Dermis microvascular lymphatic vessel endothelial cell (primary cell): ENCODE results near the gene DIP2B. TPM values are rescaled to one million over a fixed set of nuclear protein-coding genes. Genes with fewer than 3 reads are reported as not detected.
"Not testable (repeated sequence)": the region's sequence is repeated elsewhere in the genome, so short reads cannot be mapped to it uniquely, and the experiment has no call there.

Source experiments
- DNase-seq, 2 donors: peaks; one replicate each; pipeline versions ENCODE4 v3.0.0 to v3.0.0-alpha.2; 2010; ENCODE audit warnings: low read depth in 2 of 2
- total RNA-seq: library from RNA; depleted of rRNA; stranded (reverse); fragments of >200 nt; gene quantifications from 2 replicates; pipeline ENCODE4 v1.2.1, GENCODE V29; 2014

The DIP2B gene
- total RNA-seq, 1 donor from 2014 or later: 24.8 TPM

DNA sequence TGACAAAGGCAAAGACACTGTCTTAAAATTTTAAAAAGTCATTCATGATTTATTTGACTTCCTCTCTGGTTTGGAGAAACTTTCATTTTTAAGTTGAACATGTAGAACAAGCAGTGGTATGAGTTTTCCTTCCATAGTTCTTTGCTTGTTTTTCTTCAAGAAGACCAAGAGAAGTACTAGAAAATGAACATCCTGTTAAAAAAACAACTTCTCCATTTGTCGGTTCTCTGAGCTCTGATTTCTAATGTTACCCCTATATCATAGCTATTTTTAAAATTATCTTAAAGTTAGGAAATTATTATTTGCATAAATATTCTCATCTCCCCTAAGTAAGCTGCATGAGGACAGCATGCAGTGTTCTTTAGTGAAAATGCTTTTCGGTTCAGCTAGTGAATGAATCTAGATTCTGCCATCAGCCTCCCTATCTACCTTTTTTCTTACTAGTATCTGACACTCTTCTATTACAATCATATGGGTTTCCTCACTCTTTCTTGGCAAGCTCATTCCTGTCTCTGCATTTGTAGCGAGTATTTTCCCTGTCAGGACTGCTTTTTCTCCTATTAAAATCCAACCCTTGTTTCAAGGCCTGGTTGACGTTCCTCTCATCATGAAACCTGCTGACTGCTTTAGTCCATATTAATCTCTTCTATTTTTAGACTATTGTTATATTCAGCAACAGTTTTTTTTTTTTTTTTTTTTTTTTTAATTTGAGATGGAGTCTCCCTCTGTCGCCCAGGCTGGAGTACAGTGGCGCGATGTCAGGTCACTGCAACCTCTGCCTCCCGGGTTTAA, 15.8 kb downstream of the DIP2B start:
- DNase-seq: peak in 1 of 2 donors; percentile 25

DNA sequence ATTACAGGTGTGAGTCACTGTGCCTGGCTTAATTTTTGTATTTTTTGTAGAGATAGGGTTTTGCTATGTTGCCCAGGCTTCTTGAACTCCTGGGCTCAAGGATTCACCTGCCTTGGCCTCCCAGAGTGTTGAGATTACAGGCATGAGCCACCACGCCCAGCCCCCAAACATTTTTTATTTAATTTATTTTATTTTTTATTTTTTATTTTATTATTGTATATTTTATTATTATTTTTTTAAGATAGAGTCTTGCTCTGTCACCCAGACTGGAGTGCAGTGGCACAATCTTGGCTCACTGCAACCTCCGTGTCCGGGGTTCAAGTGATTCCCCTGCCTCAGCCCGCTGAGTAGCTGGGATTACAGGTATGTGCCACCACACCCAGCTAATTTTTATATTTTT, 17.0 kb downstream of the DIP2B start:
- not testable (repeated sequence) for DNase-seq

DNA sequence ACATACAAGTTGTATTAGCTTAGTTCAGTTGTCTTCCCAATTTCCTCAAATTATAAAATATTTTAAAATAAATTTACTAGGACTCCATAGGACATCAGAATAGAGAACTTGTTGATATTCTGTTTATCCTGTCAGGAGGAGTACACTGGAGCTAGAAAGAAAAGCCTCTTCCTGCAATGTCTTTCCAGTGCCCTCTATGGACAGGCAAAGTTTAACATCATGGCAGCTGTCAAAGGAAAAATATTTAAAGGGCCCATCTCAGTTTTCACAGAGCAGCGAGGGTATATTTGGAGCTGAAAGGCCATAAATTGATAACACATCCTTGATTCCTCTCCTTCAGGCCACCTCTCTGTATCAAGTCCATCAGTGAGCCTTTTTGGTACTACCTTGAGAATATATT, 19.0 kb downstream of the DIP2B start:
- DNase-seq: no peak

DNA sequence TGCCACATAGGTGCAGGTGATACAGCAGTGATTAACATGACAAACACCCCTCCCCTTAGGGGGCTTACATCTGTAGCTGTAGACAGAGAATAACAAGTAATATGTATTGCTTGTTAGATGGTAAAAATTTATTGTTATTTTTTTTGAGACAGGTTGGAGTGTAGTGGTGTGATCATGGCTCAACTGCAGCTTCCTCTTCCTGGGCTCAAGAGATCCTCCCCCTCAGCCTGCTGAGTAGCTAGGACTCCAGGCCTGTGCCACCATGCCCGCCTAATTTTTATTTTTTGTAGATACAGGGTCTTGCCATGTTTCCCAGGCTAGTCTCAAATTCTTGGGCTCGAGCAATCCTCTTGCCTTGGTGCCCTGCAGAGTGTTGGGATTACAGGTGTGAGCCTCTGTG, 19.8 kb downstream of the DIP2B start:
- DNase-seq: no peak

DNA sequence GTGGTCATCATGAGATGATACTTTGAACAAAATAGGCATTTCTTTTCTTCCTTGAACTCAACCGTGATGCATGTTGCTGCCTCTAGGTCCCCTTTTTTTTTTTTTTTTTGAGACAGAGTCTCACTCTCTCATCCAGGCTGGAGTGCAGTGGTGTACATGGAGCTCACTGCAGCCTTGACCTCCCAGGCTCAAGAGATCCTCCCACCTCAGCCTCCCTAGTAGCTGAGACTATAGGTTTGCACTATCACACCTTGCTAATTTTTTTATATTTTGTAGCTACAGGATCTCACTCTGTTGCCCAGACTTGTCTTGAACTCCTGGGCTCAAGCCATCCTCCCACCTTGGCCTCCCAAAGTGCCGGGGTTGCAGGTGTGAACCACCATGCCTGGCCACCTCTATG, 20.6 kb downstream of the DIP2B start:
- DNase-seq: no peak

DNA sequence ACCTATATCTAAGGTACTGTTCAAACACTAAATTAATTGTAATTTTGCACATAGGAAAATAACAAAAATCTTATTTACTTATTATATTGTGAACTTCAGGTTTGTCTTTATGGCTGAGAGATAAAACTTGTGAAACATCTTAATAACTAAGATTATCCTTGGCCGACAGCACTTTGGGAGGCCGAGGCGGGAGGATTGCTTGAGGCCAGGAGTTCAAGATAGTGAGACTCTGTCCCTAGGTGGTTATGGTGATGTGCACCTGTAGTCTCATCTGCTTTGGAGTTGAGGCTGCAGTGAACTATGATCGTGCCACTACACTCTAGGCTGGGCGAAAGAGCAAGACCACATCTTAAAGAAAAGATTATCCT, 22.6 kb downstream of the DIP2B start:
- no peak for DNase-seq

DNA sequence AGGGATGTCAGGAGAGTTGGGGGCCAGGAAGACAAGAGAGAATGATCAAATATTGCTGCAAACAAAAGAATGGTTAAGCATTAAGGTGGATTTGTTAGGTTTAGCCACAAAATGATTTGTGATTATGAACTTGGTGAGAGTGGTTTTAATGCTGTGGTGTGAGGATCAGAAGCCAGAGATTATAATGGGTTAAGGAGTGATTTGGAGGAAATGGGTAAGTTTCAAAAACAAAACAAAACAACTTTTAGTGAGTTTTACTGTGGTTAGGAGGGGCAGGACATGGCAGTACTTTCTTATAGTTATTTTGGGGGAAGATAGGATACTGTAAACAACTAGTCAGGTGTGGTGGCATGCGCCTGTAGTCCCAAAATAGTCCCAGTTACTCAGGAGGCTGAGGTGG, 24.0 kb downstream of the DIP2B start:
- no peak for DNase-seq

DNA sequence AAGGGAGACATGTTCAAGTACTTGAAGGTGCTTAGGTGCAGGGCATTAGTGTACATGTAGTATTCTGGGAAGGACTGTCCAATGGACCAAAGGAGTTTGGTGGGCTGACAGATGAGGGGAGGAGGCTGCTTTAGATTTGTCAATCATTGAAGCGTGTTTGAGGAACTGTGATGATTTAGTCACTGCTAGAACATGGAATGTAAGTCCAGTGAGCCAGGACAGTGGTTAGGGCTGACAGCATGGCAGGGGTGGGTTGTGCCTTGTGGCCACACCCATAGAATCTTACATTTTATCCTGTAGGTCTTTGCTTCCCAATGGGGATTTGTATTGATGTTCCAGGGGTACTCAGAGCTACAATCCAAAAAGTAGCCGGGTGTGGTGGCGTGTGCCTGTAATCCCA, 24.6 kb downstream of the DIP2B start:
- DNase-seq: no peak

DNA sequence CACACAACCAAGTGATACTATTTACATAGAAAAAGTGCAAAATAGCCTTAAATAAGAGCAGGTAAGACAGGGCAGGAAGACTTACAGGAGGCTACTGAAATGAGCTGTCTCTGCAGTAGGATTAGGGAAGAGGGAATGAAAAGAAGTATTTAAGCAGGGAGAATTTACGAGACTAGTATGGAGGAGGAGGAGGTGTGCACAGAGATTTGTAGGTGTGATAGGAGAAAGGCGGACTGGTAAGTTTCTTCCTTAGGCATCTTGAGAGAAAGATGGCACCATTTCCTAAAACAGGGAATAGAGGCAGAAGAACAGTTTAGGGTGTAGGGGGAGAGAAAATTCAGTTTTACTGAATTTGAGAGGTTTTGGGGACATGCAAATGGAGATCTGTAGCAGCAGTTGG, 25.7 kb downstream of the DIP2B start:
- DNase-seq: no peak

DNA sequence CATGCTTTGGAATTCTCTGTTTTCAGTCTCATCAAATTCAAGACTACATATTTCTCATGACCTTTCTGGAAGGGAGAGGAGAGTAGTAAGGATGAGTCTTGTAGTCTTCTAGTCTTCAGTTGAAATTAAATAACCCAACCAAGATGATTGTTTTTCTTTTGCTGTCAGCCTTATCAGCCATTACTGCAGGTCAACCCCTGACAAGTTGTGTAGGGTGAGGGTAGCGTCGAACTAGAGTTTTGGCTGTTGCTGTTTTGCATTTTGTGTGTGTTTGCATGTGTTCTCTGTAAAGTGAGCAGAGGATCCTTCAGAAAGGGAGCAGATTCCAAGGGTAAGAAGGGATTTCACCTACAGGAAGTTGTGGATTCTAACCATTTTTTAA, 28.4 kb downstream of the DIP2B start:
- DNase-seq: peak in 1 of 2 donors; percentile 9

DNA sequence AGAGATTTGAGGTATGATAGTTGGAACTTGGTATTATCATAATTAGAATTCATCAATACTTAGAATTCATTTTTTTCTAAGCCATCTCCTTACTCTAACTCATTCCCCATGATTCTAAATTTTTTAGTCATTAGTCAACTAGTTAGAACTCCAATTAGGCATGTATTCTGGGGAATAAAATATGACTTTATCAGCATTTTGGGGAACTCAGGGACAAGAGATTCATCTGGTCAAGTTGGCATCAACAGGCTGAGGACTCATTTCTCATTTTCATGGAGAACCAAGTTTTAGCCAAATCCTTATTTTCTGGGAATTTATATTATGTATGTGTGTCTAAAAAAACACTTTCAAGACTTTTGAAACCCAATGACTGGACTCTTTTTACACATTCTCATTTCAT, 29.2 kb downstream of the DIP2B start:
- no peak for DNase-seq

DNA sequence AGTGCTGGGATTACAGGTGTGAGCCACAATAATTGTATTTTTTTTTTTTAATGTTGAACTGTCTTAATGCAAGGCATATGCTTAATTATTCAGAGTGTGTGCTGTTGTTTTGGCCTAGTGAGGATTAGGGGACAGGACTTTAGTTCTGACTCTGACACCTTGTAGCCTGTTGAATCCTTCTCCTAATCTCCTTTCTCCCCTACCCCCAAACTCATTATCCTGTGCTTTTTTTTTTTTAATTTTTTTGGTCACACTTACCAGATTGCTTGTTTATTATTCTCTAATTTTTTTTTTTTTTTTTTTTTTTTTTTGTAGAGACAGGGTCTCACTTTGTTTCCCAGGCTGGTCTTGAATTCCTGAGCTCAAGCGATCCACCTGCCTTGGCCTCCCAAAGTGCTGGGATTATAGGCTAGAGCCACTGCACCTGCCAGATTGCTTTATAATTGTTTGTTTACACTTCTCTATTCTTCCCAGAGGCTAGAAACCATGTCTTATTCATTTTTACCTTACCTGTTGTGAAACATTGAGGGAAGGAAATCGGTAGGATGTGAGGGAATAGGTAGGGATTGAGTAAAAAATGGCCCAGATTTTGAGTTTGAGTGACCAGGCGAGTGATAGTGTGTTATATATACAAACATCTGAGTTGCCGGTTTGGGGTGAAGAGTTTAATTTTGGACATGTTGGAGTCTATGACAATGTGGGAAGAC, 32.2 kb downstream of the DIP2B start:
- DNase-seq: no peak

DNA sequence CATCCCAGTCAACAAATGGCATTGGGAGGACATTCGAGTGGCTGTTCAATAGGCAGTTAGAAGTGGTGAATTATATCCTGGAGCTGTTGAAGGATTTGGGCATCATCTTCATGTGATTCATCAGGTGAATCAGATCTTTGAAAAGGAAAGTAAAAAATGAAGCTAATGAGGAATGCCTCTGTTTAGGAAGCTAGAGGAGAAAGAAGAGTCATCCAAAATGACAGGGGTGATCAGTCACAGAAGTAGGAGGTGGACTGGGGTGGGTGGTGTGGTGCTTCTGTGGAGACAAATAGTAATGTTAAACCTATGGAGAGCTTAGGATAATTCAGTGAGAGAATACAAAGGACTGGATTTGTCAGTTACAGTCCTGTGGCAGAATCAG, 32.7 kb downstream of the DIP2B start:
- peak in 1 of 2 donors; percentile 47 for DNase-seq

DNA sequence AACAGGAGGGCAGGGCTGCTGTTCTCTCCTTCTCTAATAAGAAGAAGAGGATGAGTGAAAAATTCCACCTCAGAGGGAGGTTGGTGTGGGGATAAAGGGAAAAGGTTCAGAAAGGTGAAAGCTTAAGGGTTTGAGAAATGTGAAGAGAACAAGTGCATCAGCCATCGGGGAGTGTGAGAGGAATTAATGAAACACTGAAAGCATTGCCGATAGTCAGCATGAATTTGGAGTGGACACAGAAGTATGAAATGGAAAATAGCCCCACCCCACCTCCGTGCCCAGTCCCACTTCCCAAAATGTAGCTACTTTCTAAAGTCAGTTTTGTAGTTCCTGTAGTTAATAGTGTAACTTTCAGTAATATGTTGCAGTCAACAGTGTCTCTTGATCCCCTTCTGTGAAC, 33.4 kb downstream of the DIP2B start:
- no peak for DNase-seq

DNA sequence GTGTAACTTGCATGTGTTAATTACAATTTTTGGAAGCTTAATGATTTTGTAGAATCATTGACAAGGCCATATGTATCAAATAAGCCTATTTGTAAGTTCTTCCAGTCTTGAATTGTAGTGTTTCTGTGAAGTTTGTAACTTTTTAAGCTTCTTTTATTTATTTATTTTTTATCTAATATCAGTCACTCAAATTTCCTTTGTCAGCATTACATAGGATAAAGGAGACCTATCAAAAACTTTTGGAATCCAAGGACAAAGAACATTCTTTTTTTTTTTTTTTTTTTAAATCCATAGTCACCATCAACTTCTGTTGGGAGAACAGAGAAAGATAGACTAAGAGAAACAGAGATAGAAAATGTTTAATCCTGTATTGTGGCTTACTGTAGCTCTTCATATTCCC, 36.4 kb downstream of the DIP2B start:
- no peak for DNase-seq

DNA sequence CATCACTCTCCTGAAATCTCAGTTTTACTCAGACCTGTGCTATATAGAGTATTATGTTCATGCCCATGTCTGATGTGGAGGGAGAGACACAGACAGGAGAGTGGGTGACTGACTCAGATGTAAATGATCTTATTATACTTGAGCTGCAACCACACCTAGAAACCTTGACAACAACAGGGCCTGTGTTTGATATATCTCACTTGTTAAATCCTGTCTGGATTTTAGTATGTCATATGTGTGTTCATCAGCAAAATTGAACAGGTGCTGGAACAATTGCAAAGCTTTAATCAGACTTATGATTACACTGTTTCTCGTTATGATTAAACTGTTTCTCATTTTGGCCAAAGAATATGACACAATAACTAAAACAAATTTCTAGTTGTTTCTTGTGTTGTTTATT, 37.7 kb downstream of the DIP2B start:
- DNase-seq: peak in 1 of 2 donors; percentile 17

DNA sequence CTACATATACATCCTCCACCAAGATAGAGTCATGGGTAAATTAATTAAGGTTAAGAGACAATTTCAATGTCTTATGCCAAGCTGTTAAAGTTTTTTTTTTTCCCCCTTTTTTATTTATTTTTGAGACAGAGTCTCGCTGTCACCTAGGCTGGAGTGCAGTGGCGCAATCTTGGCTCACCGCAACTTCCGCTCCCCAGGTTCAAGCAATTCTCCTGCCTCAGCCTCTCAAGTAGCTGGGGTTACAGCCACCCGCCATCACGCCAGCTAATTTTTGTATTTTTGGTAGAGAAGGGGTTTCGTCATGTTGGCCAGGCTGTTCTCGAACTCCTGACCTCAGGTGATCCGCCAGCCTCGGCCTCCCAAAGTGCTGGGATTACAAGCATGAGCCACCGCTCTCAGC, 38.4 kb downstream of the DIP2B start:
- DNase-seq: not testable (repeated sequence)

DNA sequence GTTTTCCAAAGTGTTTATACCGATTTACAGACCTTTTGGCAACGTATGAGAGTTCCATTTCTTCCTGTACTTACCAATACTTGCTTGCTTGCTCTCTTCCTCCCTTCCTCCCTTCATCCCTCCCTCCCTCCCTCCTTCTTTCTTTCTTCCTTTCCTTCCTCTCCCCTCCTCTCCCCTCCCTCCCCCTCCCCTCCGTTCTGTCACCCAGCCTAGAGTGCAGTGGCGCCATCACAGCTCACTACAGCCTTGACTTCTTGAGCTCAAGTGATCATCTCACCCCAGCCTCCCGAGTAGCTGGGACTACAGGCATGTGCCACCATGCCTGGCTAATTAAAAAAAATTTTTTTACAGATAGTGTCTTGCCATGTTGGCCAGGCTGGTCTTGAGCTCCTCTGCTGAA, 40.4 kb downstream of the DIP2B start:
- DNase-seq: no peak

DNA sequence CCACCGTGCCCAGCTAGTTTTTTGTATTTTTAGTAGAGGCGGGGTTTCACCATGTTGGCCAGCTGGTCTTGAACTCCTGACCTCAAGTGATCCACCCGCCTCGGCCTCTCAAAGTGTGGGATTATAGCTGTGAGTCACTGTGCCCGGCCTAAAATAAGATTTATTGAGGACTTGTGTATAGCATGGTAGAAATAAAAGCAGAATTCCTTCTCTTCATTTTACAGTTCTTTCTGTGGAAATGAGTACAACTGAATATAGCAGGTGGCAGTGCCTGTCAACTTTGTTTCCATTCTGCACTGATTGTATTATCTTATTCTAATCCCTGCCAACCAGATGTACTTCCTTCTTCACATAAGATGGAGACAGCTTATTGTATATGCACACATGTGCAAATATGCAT, 41.0 kb downstream of the DIP2B start:
- DNase-seq: no peak

DNA sequence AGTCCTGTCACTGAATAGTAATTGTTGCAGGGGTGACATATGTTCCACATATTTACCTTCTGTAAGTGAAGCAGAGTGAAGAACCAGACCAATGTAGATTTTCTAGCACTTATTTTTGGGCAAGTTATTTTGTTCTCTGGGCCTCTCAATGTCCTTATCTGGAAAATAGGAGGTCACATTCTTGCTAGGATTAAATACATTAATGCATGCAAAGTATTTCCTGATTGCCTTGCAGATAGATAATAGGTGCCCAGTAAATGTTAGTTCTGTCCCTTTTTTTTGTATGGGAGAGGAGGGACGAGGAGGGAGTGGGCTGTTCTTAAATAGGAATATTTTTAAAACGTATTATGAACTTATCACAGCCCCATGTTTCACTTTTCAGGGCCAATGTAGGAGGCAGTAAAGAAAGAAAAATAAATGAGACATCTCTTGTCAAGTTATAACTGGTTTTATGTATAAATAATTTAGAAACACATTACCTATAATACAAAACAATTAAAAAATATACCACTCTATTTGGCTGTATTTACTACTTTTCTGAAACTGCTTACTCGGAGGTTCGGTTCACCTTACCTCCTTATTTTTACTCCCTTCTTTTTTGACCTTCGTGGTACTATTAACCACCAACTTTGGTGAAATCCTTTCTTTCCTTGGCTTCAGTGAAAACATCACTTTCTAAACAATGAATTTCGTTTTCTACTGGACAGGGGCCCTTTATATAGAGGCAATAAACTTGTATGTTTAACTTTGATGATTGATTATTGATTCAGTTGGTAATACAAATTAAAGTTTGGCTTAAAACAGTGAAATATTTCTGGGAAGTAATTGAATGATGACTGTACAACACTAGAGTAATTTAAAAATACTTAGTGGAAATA, 41.9 kb downstream of the DIP2B start:
- no peak for DNase-seq

DNA sequence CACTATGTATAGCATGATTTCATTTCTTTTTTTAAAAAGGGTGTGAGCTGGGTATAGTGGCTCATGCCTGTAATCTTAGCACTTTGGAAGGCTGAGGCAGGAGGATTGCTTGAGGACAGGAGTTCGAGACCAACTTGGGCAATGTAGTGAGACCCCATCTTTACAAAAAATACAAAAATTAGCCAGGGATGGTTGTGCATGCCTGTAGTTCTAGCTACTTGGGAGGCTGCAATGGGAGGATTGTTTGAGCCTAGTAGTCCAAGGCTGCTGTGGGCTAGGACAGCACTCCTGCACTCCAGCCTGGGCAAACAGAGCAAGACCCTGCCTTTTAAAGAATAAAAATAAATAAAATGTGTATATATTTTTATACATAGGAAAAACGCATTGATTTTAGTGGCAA, 43.0 kb downstream of the DIP2B start:
- no peak for DNase-seq

DNA sequence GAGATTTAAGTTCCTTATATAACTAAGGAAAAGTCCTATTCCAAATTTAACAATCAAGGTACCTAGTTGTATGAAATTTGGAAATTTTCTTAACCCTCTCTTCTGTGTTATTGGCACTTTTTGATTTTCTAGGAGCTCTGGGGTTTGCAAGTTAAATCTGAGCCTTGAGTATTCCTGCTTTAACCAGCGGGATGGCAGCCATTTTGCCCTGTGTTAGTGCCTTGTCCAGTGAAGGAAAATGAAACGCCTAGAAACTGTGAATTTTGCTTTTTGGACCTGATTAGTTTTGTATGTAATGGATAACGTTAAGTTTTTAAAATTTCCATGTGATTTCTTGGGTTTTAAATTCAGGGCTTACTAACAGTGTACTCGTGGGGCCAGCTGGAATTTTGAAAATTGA, 45.1 kb downstream of the DIP2B start:
- DNase-seq: no peak
